ENCODE results near the gene SLC4A8. TPM values are rescaled to one million over a fixed set of nuclear protein-coding genes. Genes with fewer than 3 reads are reported as not detected.

SLC4A8 gene
- total and polyA plus RNA-seq, 5 donors = 0.02 to 0.50 (median 0.24) TPM

DNA sequence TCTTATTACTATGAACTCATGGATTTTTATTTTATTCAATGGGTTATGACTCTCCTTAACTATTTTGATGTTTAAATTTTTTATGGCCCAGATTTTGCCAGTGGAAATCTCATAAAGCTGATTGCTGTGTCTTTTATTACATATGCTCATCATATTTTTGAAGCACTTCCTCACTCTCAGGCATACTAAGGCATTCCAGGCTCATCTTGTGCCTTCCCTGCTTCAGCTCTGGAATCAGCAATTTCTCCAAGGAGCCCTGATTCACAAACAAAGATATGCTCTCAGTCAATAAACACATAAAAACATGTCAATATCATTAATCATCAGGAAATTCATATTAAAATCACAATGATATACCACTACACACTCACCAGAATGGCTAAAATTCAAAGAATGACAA lies 121.5 kb downstream of the SLC4A8 start:
- Histone ChIP-seq H3K4me1 (ENCODE audit: control insufficient read depth, insufficient read depth, low read length) (no peaks in the 10 kb centered on the region), H3K9me3 (ENCODE audit: control insufficient read depth, low read length) (no peaks in the 10 kb centered on the region), H3K27ac (ENCODE audit: low read length) (no peak overlapping the region), H3K4me3 (ENCODE audit: low read length) (no peak overlapping the region), H3K27me3 (ENCODE audit: control insufficient read depth, insufficient read depth) (no peaks in the 10 kb centered on the region)
- DNase-seq (no peak), ATAC-seq (no peak)
- intact Hi-C loops (cut with DNase I) = no loop called here

DNA sequence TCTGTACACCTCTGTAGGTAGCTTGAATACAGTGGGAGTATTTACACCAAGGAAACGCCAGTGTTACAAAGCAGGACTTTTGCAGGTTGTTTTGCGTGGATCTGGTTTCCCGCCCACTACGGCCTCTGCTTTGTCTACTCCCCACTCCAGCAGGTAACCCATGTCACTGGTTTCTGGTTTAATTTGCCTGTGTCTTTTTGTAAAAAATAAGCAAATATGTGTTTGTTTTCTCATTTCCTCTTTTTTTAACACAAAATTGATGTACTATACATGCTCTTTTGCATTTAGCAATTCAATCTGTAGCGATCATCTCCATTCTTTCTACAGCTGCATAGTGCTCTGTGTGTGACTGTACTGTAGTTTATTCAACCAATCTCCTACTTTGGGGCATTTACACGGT lies 123.0 kb downstream of the SLC4A8 start:
- no peaks in the 10 kb centered on the region for H3K27me3 ChIP-seq (ENCODE audit: control insufficient read depth, insufficient read depth)
- DNase-seq = no peak
- 82% methylated on average over 6 of the region's 6 CpGs for WGBS
- H3K4me3 ChIP-seq (ENCODE audit: low read length) = no peak overlapping the region
- H3K27ac ChIP-seq (ENCODE audit: low read length) = no peak overlapping the region
- no peaks in the 10 kb centered on the region for H3K4me1 ChIP-seq (ENCODE audit: control insufficient read depth, insufficient read depth, low read length)
- no peak for ATAC-seq
- intact Hi-C loops (cut with DNase I) = no loop called here
- no peaks in the 10 kb centered on the region for H3K9me3 ChIP-seq (ENCODE audit: control insufficient read depth, low read length)

DNA sequence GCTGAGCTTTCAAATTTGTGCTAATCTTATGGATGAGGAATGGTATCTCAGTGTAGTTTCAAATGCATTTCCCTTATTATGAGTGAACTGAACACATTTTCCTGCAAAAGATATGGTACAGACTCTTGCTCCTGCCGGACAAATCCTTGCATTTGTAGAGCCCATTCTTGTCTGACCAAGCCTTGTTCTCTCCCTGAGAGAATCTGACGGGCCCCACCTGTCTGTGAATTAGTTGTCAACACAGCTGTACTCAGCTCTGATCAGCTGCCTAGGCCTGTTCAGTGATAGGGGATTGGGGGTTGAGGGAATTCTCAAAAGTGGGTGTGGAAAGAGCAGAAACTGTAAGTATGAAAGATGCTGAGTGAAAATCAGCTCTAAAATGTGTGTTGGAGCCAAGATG lies 123.6 kb downstream of the SLC4A8 start:
- H3K4me3 ChIP-seq (ENCODE audit: low read length) = no peak overlapping the region
- no peaks in the 10 kb centered on the region for H3K9me3 ChIP-seq (ENCODE audit: control insufficient read depth, low read length)
- DNase-seq (no peak), ATAC-seq (no peak)
- no peaks in the 10 kb centered on the region for H3K27me3 ChIP-seq (ENCODE audit: control insufficient read depth, insufficient read depth)
- WGBS = 31% methylated on average over 2 of the region's 2 CpGs
- no peaks in the 10 kb centered on the region for H3K4me1 ChIP-seq (ENCODE audit: control insufficient read depth, insufficient read depth, low read length)
- intact Hi-C loops (cut with DNase I) = no loop called here
- H3K27ac ChIP-seq (ENCODE audit: low read length) = no peak overlapping the region

- DNase-seq (no peak), ATAC-seq (no peak)
- WGBS = 82% methylated on average over 8 of the region's 8 CpGs
- H3K27ac ChIP-seq (ENCODE audit: low read length) = no peak overlapping the region
- no peaks in the 10 kb centered on the region for H3K4me1 ChIP-seq (ENCODE audit: control insufficient read depth, insufficient read depth, low read length)
- intact Hi-C loops (cut with DNase I) = no loop called here
- H3K27me3 ChIP-seq (ENCODE audit: control insufficient read depth, insufficient read depth) = no peaks in the 10 kb centered on the region
- H3K9me3 ChIP-seq (ENCODE audit: control insufficient read depth, low read length) = no peaks in the 10 kb centered on the region
- no peak overlapping the region for H3K4me3 ChIP-seq (ENCODE audit: low read length)
These were observed 125.0 kb downstream of the SLC4A8 start for GRCh38 chr12:51549637-51550036.

Other genes starting within 250 kb of the SLC4A8 start
- gene POU6F1, start 206.8 kb upstream of the SLC4A8 start, total RNA-seq = 10 to 100 TPM in 1 of 4 donors, 1 to 10 TPM in 3; 7.7 to 10.2 (median 8.4) TPM
- gene POU6F1, start 206.8 kb upstream of the SLC4A8 start, polyA plus RNA-seq = 4.6 TPM
- 100 to 1,000 TPM; 150 to 176 (median 168) TPM for gene DAZAP2, start 186.0 kb upstream of the SLC4A8 start, total RNA-seq
- gene DAZAP2, start 186.0 kb upstream of the SLC4A8 start, polyA plus RNA-seq = 135 TPM
- gene SMAGP, start 154.4 kb upstream of the SLC4A8 start, total RNA-seq = 1 to 10 TPM; 1.4 to 6.2 (median 3.1) TPM
- gene SMAGP, start 154.4 kb upstream of the SLC4A8 start, polyA plus RNA-seq = 3.6 TPM
- gene BIN2, start 100.7 kb upstream of the SLC4A8 start, total RNA-seq = 1 to 10 TPM; 2.5 to 4.5 (median 3.2) TPM
- 1.8 TPM for gene BIN2, start 100.7 kb upstream of the SLC4A8 start, polyA plus RNA-seq
- gene CELA1, start 78.2 kb upstream of the SLC4A8 start, total RNA-seq = under 1 TPM in 1 of 4 donors, not detected in 3; 0.26 TPM
- not detected for gene CELA1, start 78.2 kb upstream of the SLC4A8 start, polyA plus RNA-seq
- 1 to 10 TPM in 3 of 4 donors, under 1 TPM in 1; 0.91 to 2.2 (median 1.7) TPM for gene GALNT6, start 33.4 kb upstream of the SLC4A8 start, total RNA-seq
- 0.25 TPM for gene GALNT6, start 33.4 kb upstream of the SLC4A8 start, polyA plus RNA-seq
- gene SCN8A, start 166.4 kb downstream of the SLC4A8 start, total RNA-seq = under 1 TPM; 0.09 to 0.58 (median 0.37) TPM
- gene SCN8A, start 166.4 kb downstream of the SLC4A8 start, polyA plus RNA-seq = 0.07 TPM